Epithelial cell of esophagus (primary cell): ENCODE measurements around the gene RAD52.
A peak's percentile ranks its signal among the peaks of the same experiment; 100 is the strongest.

ENCODE experiments used
- DNase-seq: peaks from one replicate; pipeline ENCODE4 v3.0.0; 2010; ENCODE audit warnings: low read depth
- H3K4me3 ChIP-seq: 2 replicates; pipeline ENCODE4 v1.5.1; 2011; ENCODE audit warnings: mild to moderate bottlenecking, low read length, control low read depth
- CTCF ChIP-seq: IDR thresholded peaks from 2 replicates; pipeline ENCODE4 v1.5.1; 2011; ENCODE audit warnings: low read depth, mild to moderate bottlenecking, low read length, control low read depth, inconsistent platforms; ENCODE audit not compliant: insufficient read depth; ENCODE audit errors: missing control alignments

Gene RAD52

GRCh38 chr12:915090-915489 is 34.4 kb downstream of the RAD52 start:
- TF ChIP-seq CTCF, result no peak
- H3K4me3 ChIP-seq, result no peak overlapping the region
- DNase-seq, result no peak

- DNase-seq, result peak; percentile 98
- H3K4me3 ChIP-seq, result no peak overlapping the region
- no peak for TF ChIP-seq CTCF
Observed at GRCh38 chr12:913919-914698, 35.4 kb downstream of the RAD52 start.

GRCh38 chr12:912466-913235 is 36.8 kb downstream of the RAD52 start:
- no peak for TF ChIP-seq CTCF
- H3K4me3 ChIP-seq, result no peak overlapping the region
- DNase-seq, result no peak

GRCh38 chr12:911191-911826 is 38.2 kb downstream of the RAD52 start:
- DNase-seq, result no peak
- no peak for TF ChIP-seq CTCF
- no peak overlapping the region for H3K4me3 ChIP-seq

GRCh38 chr12:910416-910815 is 39.1 kb downstream of the RAD52 start:
- H3K4me3 ChIP-seq, result no peak overlapping the region
- TF ChIP-seq CTCF, result no peak
- no peak for DNase-seq

- H3K4me3 ChIP-seq, result no peak overlapping the region
- no peak for TF ChIP-seq CTCF
- no peak for DNase-seq
Observed at GRCh38 chr12:909861-910260, 39.6 kb downstream of the RAD52 start.
